ENCODE results near the gene FERD3L. TPM values are rescaled to one million over a fixed set of nuclear protein-coding genes. Genes with fewer than 3 reads are reported as not detected.

FERD3L gene
- polyA plus RNA-seq, 4 donors = not detected

DNA sequence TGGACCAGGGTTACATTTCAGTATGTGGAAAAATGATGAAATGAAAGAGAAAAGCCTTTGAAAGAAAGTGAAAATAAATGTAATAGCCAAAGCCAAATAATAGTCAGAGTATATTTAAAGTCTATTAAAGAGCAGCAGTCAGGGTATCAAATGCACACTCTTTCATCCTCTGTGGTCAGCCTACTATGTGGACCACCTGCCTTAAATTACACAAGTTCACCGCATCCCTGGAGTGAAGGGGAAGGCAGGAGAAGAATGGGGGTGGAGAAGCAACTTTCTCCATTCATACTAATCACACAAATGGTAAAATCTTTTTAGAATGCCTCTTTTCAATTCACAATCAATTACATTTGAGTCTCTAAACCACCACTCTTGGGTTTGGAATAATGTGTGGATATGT, 43.7 kb downstream of the FERD3L start:
- DNase-seq (ENCODE audit: low read depth in 4 of 4, low spot score in 2 of 4) = no peak

DNA sequence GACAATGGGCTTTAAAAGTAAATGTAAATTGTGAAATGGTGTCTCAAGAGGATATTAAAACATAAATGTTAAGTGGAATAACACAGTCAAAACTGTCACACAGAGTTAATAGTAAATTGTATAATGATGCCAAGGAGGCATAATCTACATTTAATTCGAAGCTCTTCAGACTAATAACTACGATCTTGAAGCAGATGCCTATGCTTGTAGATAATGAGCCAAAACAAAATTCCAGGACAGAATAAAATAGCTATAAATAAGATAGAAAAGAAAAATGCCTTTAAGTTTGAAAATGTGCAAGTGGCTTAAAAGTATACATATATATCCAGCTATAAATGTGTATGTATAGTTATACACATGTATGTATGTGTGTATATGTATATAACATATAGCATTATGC, 45.3 kb downstream of the FERD3L start:
- DNase-seq (ENCODE audit: low read depth in 4 of 4, low spot score in 2 of 4) = no peak

DNA sequence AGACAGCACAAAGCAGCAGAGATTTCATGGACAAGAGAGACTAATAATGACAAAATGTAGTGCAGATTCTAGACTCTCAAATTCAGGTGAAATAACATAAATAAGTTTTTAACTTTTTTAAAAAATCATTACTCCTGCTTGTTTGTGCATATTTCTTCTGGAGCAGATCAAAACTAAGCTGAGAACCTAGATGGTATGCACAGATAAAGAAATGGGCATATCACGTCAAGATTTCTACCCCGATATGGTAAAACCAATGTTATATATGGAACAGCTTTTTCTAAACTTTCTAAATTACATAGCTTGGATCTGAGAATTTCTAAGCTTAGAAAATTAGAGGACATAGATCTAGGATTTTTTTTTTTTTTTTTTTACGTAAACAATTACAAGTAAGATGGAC, 46.0 kb downstream of the FERD3L start:
- DNase-seq (ENCODE audit: low read depth in 4 of 4, low spot score in 2 of 4) = no peak

DNA sequence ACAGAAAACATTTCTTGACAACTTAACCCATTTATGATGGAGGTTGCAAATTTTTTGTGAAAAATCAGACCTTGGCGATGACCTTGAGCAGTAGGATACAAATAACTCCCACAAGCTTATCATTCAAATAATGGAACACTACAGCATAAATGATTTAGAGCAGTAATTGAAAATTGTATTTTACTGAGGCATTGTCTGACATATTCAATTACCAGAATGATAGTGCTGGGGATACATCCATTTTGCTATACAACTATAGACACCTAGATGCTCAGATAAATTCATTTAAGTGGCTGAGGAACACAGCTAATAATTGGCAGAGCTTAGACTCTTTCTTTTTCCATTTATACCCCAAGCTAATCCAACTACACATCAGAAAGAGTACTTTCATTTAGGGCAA, 46.7 kb downstream of the FERD3L start:
- no peak for DNase-seq (ENCODE audit: low read depth in 4 of 4, low spot score in 2 of 4)

DNA sequence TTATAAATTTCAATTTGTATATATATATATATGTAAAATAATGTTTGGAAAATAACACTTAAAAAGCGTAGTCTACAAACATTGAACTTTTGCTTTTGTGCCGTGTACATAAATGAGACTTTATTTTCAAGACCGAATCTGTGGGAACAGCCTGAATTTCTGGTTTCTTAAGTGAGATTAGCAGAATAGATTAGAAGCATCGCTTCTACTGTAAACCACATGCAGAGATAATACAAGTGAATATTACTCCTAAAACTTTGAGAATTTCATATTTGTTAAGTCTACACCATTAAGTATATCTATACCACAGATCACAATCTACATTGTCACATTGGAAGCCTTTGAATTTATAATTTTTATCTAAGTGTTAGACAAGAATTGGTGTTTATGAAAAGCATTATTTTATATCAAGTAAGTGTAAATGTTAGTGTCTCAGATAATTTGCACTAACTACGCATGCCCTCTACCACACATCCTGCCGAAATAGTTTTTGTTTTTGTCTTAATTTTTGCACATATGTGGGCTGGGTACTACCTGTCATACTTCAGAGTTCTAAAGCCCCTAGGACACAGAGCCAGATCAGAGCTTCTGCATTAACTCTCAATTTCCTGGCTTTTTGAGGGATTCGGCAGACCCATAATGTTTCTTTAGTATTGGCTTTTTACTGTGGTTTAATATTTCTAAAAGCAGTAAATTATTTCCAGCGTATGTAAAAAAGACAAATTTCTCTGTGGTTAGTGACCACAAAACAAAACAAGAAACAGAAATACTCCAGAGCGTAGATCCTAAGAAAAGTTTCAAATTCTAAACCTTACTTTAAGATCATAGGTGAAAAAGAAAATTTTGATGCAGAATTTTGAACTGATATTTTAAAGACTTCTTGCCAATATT, 47.8 kb downstream of the FERD3L start:
- no peak for DNase-seq (ENCODE audit: low read depth in 4 of 4, low spot score in 2 of 4)

DNA sequence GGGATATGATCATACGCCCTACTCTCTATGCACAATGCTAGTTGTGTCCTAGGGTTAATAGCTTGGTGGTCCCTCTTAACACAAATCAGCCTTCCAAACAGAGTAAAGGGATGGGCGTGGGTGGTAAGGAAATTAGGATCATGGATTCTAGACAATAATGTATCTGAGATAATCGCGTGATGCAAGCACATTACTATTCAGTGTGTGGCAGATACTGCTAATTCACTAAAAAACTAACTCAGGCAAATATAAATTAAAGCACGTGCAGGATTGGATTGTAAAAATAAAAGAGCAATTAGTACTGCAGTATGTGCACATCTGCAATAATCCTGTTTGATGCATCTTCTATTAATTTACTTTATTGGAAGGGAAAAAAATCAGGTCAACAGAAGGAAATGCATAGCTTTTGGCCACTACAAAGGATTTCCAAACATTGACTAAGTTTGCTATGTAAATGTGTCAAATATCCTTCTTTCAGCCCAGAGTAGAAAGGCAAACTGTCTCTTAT, 49.8 kb downstream of the FERD3L start:
- DNase-seq (ENCODE audit: low read depth in 4 of 4, low spot score in 2 of 4) = no peak

Other genes with a start within 250 kb of the FERD3L start
- 10 to 100 TPM in 1 of 4 donors, 1 to 10 TPM in 3; 5.9 to 12.3 (median 7.2) TPM for gene TWIST1, start 27.8 kb downstream of the FERD3L start, polyA plus RNA-seq (ENCODE audit: insufficient read length in 4 of 4)

Data from left renal cortex interstitium (tissue), 4 donors.